ENCODE data around the gene GDE1. TPM values are rescaled to one million over a fixed set of nuclear protein-coding genes. Genes with fewer than 3 reads are reported as not detected.

GDE1 gene
- total and polyA plus RNA-seq, 9 of the 15 experiments (the other 6 are each of a cell fraction or from before 2014, with no cell fraction given): 18.8 to 40.5 (median 22.3) TPM

GRCh38 chr16:19528666-19529065, 6.8 kb upstream of the GDE1 start (continued):
- TF ChIP-seq RFX5 (IDR thresholded peaks at IDR 0.05; ENCODE audit: low read depth, low read length) (no peak), BRCA1 (IDR thresholded peaks at IDR 0.05) (no peak), BRCA1 (CRISPR knock-in tag; IDR thresholded peaks at IDR 0.05) (no peak), ATF3 (IDR thresholded peaks at IDR 0.05) (peak; percentile 74), ATF3 (CRISPR knock-in tag; conservative IDR thresholded peaks at IDR 0.05) (no peak), MAFG (tag; conservative IDR thresholded peaks at IDR 0.05) (no peak), MLX (CRISPR knock-in tag; conservative IDR thresholded peaks at IDR 0.05) (no peak), MXD1 (CRISPR knock-in tag; IDR thresholded peaks at IDR 0.05; ENCODE audit: borderline replicate concordance, poor library complexity, severe bottlenecking) (no peak), ZNF124 (CRISPR knock-in tag; IDR thresholded peaks at IDR 0.05) (no peak), PHF21A (IDR thresholded peaks at IDR 0.05; ENCODE audit: borderline replicate concordance, low read depth) (no peak)
